GM21526 (cell line): ENCODE measurements around the gene TADA2B.
A peak's percentile ranks its signal among the peaks of the same experiment; 100 is the strongest.

Experiments used
- ATAC-seq: cut with Tn5 transposase; IDR thresholded peaks from one replicate; pipeline ENCODE4 v1.9.1; 2021; ENCODE audit warnings: moderate library complexity; ENCODE audit not compliant: unreplicated experiment, low FRiP score

The TADA2B gene

GRCh38 chr4:7037425-7037824 is 5.7 kb upstream of the TADA2B start:
- ATAC-seq: no peak

GRCh38 chr4:7040765-7041164 is 2.4 kb upstream of the TADA2B start:
- ATAC-seq: no peak

DNA sequence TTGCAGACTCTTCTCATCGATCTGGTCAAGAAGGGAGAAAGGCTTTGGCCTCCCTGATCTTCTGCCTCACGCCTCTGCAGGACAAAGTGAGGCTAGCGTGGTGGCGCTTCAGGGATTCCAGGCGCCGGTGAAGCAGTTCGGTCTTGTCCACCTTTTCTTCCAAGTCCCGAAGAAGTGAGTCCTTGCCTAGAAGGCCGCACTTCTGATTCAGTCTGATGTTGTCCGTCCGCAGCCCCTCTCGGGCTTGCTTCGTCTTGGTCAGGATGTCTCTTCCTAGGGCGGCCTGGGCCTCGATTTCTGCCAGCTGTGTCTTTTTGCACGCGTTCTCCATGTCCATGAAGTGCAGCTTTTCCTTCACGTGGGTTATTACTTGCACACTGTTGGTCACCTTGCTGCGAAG is 1.9 kb upstream of the TADA2B start:
- no peak for ATAC-seq

DNA sequence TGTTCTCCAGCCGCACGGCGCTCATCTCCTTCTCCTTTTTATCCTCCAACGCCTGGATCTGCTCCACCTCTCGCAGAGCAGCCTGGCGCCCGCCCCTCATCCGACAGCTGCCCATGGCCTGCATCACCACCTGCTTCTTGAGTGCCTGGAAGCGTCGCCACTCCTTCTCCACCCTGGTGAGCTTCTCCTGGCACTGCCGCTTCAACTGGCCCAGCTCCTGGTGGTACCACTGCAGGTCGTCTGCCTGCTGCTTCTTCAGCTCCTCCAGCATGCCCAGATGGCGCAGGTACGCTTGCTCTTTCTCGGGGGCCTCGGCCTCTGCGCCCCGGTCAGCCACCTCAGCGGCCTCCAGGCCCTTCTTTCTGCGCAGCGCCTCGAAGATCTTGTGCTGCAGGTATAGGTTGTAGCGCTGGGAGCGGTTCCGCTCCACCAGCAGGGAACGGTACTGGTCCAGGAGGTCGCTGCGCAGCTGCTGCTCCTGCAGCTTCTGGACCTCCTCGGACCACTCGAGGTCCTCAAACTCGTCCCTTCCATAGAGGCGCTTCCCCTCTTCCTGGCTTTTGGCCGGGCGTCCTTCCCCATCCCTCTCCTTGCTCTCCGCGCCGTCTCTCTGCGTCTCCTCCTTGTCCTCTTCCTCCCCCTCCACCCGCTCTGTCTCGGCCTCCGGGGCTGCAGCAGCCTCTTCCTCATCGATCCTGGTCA is 1.2 kb upstream of the TADA2B start:
- ATAC-seq: no peak

- ATAC-seq: peak; percentile 66
These were observed 479 bp upstream of the TADA2B start for GRCh38 chr4:7042503-7043283.

- ATAC-seq: no peak
These were observed 1.2 kb downstream of the TADA2B start for GRCh38 chr4:7044137-7044930.

- ATAC-seq: no peak
These were observed 2.4 kb downstream of the TADA2B start for GRCh38 chr4:7045553-7045952.

DNA sequence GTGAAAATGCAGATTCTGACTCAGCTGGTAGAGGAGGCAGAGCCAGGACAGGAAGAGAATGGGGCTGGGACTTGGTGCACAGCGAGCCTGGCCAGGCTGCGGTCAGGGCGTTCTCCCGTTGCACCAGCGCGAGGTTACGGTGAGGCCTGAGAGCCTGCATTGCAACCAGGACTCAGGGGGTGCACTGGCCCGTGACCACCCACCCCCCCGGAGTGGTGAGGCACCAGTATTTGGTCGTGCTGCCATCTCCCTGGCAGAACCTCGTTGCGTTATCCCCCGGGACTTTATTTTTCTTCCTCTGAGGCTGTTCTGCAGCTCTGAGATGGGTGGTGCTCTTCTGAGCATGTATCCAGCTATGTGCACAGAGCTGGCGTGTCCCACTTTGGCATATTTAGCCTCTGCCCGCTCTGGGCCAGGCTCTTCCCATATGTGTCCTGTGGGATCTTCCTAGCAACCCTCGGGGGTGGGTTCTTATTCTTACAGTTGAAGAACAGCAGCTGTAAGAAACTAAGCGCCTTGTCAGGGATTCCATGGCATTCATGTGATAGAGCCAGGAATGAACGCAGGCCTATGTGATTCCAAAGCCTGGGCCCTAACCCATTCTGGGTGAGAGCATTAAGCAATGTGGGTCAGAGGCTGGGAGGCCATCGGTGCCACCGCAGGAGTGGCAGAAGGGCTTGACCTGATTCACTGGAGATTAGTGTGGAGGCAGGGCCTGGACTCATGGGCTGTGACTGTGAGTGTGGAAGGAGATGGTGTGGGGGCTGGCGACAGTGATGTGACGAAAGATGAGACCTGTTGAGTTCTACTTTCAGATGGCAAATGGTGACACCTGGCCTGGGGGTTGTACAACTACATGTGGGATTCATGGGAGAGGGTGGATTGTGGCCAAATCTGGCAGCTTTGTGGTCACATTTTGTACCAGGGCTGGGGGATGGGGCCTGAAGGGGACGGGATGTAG is 3.1 kb downstream of the TADA2B start:
- no peak for ATAC-seq

- no peak for ATAC-seq
These were observed 3.8 kb downstream of the TADA2B start for GRCh38 chr4:7046971-7047370.

GRCh38 chr4:7048642-7049041 is 5.5 kb downstream of the TADA2B start:
- ATAC-seq: no peak

DNA sequence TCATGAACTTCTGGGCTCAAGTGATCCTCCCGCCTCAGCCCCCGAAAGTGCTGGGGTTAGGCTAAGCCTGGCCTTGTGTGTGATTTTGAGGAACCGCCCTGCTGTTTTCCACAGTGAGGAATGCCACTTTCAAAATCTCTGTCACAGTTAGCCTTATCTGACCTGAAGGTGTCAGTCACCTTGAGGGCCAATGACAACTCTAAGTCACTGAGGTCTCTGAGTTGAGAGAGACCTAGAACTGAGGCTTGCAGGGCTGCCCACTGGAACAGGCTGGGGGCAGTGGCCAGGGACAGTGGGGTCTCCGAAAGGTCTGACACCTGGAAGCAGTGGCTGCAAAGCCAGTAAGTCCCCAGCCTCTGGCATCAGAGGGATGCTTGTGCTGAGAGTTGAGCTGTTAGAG is 6.1 kb downstream of the TADA2B start:
- ATAC-seq: no peak

GRCh38 chr4:7049739-7050138 is 6.6 kb downstream of the TADA2B start:
- ATAC-seq: no peak

DNA sequence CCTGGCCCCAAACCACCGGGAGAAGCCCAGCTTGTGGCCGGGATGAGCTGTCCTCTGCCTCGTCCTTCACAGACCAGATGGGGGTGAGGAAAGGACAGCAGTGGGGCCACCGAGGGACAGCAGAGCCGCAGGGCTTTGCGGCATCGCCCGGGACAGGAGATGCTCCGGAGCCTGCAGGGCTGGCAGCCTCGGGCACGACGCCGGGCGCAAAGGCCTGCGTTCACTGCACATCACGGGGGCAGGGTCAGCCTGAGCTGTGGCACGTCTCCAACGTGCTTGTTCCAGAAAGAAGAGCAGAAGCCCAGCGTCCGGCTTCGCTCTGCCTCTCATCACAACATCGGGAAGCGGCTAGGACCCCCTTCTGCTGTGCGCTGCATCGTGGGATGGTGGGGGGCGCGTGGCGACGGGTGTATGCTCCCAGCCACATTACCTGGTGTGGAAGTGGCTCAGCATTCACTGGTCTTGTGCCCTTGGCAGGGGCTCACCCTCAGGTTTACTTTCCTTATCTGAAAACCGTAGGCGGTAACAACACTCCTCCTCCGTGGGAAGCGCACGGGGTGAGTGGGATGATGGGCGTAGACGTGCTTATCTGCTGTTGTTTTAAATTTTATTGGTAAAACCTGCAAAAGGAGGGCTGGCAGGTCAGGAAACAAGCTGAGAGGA is 7.4 kb downstream of the TADA2B start:
- no peak for ATAC-seq

DNA sequence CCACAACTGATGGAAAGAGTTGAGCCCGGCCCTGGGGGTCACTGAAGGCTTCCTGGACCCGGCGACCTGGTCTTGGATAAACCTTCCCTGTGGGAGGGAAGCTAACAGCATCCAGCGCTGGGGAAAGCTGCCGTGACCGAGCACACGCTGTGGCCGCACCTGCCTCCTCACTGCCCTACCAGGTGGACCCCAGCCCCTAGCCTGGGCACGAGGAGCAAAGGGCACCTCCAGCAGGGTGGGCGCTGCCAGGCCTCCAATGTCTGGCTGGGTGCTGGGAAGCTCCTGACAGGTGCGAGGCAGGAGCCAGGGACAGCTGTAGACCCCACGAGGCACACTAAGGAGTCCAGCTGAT is 7.9 kb downstream of the TADA2B start:
- ATAC-seq: no peak

- ATAC-seq: no peak
These were observed 8.7 kb downstream of the TADA2B start for GRCh38 chr4:7051905-7052304.

DNA sequence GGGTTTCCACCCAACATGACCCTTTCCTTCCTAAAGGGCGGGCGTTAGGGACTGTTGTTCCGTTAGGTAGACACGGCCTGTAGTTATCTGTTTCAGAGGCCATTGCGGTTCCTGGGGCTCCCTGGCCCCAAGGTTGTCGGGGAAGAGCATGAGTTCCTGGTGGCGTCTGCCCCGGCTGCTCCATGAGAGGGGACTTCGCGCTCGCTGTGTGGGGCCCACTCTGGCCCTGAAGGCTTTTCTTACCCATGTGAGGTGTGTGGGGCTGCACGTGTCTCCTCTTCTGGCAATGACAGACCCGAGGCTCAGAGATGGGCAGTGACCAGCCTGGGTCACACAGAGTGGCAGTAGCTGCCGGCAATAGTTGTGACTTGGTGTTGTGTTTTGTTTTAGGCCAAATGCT is 9.1 kb downstream of the TADA2B start:
- ATAC-seq: no peak

GRCh38 chr4:7052923-7053715 is 9.9 kb downstream of the TADA2B start:
- ATAC-seq: no peak

- ATAC-seq: no peak
These were observed 11.1 kb downstream of the TADA2B start for GRCh38 chr4:7054106-7054880.
